ENCODE results near the gene ANKRD63.

DNA sequence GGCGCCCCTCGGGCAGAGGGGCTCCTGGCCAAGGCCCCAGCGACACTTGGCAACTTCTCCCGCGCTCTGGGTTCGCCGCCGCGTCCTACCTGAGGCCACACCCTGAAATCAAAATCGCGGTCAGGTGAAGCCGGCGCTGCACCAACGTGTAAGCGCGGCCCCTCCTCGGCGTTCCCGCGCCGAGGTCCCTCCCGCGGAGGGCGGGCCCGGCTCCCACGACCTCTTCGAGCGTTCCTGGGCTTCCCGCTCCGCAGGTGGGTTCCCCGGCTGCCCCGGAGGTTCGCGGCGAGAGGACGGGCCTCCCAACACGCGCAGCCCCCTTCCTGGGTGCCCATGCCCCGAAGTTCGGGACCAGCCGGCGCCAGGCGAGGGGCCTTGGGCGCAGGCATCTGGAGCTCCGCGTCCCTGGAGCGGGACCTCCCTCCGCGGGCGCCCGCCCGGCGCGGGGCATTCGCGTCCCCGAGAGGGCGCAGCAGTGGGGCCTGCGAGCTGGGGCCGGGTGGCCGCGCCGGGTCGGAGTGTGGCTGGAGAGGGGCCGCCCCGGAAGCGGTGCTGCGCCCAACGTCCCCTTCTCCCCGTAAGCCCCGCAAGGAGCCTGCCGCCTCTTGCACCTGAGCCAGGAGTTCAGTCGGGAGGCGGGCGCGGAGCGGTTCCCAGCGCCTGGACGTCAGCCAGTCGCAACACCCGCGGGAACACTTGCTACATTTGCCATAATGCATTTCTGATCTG, 30.3 kb downstream of the ANKRD63 start:
- no peak for TF ChIP-seq SP1 (IDR thresholded peaks at IDR 0.05; ENCODE audit: low read depth, low read length)
- TF ChIP-seq, protein P1, sequence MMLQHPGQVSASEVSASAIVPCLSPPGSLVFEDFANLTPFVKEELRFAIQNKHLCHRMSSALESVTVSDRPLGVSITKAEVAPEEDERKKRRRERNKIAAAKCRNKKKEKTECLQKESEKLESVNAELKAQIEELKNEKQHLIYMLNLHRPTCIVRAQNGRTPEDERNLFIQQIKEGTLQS (IDR thresholded peaks at IDR 0.05; ENCODE audit: borderline replicate concordance, extremely low read depth, low read depth, low read length): no peak
- no peak for TF ChIP-seq CEBPB (IDR thresholded peaks at IDR 0.05; ENCODE audit: borderline replicate concordance in 1 of 2, low read depth in 2 of 2, low read length in 2 of 2)
- no peak for TF ChIP-seq CBX5 (IDR thresholded peaks at IDR 0.05; ENCODE audit: low read depth)
- TF ChIP-seq, protein P2, sequence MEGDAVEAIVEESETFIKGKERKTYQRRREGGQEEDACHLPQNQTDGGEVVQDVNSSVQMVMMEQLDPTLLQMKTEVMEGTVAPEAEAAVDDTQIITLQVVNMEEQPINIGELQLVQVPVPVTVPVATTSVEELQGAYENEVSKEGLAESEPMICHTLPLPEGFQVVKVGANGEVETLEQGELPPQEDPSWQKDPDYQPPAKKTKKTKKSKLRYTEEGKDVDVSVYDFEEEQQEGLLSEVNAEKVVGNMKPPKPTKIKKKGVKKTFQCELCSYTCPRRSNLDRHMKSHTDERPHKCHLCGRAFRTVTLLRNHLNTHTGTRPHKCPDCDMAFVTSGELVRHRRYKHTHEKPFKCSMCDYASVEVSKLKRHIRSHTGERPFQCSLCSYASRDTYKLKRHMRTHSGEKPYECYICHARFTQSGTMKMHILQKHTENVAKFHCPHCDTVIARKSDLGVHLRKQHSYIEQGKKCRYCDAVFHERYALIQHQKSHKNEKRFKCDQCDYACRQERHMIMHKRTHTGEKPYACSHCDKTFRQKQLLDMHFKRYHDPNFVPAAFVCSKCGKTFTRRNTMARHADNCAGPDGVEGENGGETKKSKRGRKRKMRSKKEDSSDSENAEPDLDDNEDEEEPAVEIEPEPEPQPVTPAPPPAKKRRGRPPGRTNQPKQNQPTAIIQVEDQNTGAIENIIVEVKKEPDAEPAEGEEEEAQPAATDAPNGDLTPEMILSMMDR (IDR thresholded peaks at IDR 0.05 in 2 of 3, conservative IDR thresholded peaks at IDR 0.05 in 1 of 3; ENCODE audit: control insufficient read depth in 2 of 3, extremely low read depth in 1 of 3, insufficient read depth in 1 of 3, low read depth in 3 of 3, low read length in 3 of 3): no peak
- TF ChIP-seq SUZ12 (IDR thresholded peaks at IDR 0.05; ENCODE audit: unreplicated experiment): peak; percentile 96
- no peak for TF ChIP-seq MTA3 (IDR thresholded peaks at IDR 0.05; ENCODE audit: borderline replicate concordance, low read length)
- TF ChIP-seq EZH2 (IDR thresholded peaks at IDR 0.05; ENCODE audit: borderline replicate concordance, control insufficient read depth, low read depth, low read length): 0 out of 2 replicates have a peak, but pooled peaks have one; percentile 28

Data from GM12878 (cell line).